C4-2B (cell line): ENCODE measurements around the gene MLXIPL.
A peak's percentile ranks its signal among the peaks of the same experiment; 100 is the strongest.

Experiments used
- H3K27ac ChIP-seq: fragments of 450-650 bp; 2 replicates; pipeline ENCODE4 v1.5.1; 2017
- ZFX ChIP-seq: fragments of 450-650 bp; IDR thresholded peaks from 2 replicates; pipeline ENCODE4 v1.6.1; 2017
- TF ChIP-seq, protein P1 (sequence below): fragments of 450-650 bp; conservative IDR thresholded peaks from 2 replicates; pipeline ENCODE4 v1.5.1; 2017; ENCODE audit warnings: mild to moderate bottlenecking

MLXIPL gene

DNA sequence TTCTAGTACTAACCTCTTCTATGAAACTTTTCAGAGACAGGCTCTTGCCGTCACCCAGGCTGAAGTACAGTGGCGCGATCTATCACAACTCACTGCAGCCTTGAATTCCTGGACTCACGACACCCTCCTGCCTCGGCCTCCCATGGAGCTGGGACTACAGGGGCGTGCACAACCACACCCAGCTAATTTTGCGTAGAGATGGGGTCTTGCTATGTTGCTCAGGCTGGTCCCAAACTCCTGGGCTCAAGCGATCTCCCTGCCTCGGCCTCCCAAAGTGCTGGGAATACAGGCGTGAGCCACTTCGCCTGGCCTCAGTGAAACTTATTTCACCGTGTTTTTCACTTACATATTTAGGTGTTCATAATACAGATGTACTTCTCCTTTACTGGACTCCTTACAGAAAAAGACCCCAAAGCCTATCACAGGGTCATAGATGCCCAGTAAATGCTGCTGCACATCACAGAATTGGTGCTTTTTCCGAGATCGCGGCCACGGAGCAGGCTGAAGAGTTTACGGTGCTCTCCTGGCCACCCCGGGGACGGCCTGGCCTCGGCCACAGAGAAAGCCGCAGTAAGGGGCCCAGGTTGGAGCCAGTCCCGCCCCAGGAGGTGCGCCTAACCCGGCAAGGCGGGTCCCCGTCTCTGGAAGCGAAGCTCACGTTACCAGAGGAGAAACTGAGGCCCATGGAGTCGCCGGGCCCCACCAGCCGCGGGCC lies 46.5 kb downstream of the MLXIPL start:
- H3K27ac ChIP-seq: peak overlapping the region; percentile 91
- peak; percentile 97; the same call in 1 of the 2 replicates for TF ChIP-seq ZFX
- TF ChIP-seq, protein P1, sequence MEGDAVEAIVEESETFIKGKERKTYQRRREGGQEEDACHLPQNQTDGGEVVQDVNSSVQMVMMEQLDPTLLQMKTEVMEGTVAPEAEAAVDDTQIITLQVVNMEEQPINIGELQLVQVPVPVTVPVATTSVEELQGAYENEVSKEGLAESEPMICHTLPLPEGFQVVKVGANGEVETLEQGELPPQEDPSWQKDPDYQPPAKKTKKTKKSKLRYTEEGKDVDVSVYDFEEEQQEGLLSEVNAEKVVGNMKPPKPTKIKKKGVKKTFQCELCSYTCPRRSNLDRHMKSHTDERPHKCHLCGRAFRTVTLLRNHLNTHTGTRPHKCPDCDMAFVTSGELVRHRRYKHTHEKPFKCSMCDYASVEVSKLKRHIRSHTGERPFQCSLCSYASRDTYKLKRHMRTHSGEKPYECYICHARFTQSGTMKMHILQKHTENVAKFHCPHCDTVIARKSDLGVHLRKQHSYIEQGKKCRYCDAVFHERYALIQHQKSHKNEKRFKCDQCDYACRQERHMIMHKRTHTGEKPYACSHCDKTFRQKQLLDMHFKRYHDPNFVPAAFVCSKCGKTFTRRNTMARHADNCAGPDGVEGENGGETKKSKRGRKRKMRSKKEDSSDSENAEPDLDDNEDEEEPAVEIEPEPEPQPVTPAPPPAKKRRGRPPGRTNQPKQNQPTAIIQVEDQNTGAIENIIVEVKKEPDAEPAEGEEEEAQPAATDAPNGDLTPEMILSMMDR: no peak

DNA sequence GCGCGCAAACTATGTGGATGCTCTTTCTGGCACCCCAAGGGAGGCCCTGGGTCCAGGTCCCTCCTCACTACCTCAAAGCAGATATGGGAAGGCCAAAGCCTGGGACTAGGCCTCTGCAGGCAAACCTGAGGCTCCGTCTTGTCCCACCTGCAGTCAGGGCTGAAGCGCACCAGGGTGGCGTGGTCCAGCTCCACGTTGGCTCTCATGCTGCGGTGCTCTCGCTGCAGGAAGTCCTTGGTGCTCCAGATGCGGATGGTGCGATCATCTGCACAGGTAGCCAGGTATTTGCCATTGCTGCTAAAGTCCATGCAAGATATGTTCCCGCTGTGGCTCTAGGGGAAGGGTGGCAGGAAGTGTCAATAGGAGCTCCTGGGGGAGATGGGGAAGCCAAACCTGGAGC lies 50.5 kb downstream of the MLXIPL start:
- H3K27ac ChIP-seq: no peak overlapping the region
- TF ChIP-seq, protein P1: no peak
- no peak for TF ChIP-seq ZFX

DNA sequence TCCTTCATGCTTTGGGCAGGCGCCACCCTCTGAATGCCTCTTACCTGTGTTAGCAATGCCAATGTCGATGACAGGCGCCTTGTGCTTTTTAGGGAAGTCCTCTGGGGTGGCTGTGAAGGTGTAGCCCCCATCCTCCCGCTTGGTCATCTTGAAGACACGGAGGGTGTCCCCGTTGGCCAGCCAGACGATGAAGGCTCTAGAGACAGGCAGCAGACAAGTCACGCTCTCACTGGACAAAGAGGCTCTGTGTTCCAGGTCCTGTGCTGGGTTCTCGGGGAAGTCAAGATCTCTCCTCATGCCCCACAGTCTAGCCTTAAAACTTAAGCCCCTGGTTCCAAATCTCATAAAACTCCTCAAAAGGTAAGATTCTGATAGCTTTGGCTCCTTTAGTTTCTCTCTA lies 51.0 kb downstream of the MLXIPL start:
- no peak overlapping the region for H3K27ac ChIP-seq
- TF ChIP-seq ZFX: no peak
- TF ChIP-seq, protein P1: no peak

DNA sequence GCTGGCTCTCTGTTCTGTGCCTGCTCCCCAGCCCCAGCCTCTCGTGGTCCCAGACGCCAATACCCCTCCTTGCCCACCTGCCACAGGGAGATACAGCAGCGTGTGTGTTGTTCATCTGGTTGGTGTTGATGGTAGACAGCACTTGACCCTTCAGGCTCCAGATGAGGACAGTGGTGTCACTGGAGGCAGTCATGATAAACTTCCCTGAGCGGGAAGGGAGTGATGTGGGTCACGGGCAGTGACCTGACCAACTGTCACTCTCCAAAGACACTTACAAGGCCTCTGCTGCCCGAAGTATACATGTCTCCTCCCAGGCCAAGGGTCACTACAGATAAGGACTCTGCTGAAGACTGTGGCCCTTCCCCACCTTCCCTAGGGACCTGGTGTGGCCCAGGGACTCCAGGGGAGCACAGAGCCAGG lies 51.5 kb downstream of the MLXIPL start:
- TF ChIP-seq, protein P1: no peak
- no peak for TF ChIP-seq ZFX
- no peak overlapping the region for H3K27ac ChIP-seq

DNA sequence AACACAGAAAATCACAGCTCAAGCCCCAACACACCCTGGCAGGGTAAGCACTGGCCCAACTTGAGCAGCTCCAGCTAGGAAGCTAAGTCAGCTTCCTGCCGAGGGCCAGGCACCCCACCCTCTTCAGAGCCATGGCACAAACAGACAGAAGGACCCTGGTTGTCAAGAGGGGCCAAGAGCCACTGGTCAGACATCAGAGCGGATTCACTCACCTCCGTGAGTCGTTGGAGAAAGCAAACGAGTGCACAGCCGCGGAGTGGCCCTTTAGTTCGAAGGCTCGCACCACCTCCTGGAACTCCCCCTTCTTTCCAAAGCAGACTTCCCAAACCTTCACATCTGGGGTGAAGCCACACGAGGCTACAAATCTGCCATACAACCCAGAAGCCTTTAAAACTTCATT lies 53.3 kb downstream of the MLXIPL start:
- TF ChIP-seq, protein P1: no peak
- TF ChIP-seq ZFX: no peak
- H3K27ac ChIP-seq: no peak overlapping the region

DNA sequence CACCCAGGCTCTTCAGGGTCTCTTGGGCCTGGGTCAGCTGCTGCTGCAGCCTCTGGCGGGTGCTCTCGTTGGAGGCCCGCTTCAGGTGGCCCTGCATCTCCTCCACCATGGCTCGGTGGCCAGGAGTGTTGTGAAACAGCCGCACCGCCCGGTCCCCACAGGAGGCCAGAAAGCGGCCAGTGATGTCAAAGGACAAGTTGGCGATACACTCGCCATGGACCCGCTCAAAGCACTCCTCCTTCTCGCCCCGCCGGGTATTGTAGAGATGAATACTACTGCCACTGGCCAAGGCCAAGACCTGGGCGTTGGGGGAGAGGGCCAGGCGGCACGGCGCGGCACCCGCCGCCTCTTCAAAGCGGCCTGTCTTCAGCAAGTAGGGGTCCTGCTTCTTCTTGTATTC lies 53.8 kb downstream of the MLXIPL start:
- no peak for TF ChIP-seq ZFX
- TF ChIP-seq, protein P1: no peak

DNA sequence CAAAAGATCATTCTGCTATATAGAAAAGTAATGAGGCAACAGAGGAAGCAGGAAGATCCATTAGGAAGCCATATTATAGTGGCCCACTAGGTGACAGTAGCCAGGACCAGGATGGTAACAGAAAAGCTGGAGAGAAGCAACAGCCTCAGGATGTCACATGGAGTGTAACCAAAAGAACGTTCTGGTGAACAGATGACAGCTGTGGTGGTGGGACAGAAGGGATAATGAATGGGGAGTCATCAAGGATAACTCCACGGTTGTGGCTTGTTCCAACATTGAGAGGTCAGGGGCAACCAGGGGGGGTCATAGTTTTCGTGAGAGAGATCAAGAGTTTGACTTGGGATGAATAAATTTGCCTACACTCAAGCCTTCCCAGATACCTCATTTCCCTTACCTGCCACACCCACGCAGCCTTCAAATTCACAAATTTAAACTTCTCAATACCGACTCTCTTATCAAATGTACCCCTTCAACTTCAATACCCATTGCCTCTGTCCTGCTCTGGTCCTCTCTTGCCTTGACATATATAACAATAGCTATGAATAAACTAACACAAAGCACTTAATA lies 55.2 kb downstream of the MLXIPL start:
- TF ChIP-seq ZFX: no peak
- TF ChIP-seq, protein P1: no peak
- no peak overlapping the region for H3K27ac ChIP-seq

More for the DNA sequence above, 53.8 kb downstream of the MLXIPL start:
- no peak overlapping the region for H3K27ac ChIP-seq
